ENCODE measurements around the gene RNF144A. TPM values are rescaled to one million over a fixed set of nuclear protein-coding genes. Genes with fewer than 3 reads are reported as not detected.

The RNF144A gene
- total and polyA plus RNA-seq, 2 experiments from 2014 or later, result 6.3 to 24.1 TPM

DNA sequence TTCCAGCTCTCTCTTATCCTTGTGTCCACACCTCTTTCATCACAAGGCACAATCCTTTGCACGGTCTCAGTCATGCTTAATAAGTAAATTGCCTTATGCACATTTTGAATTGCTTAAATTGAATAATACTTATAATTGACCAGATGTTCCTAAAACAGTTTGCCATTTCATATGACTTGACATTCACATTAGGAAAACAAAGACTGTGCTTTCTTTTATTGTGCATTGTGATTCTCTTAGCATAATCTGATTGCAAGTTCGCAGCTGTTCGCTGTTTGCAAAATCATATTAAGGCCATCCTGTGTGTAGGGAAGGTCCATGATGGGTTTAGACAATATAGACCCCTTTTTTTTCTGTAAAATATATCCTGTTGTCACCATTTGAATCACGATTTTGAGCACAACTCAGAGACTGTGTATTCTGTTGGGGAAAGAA, 75.6 kb downstream of the RNF144A start:
- Histone ChIP-seq H3K9me3 (ENCODE audit: low read depth) (no peaks in the 10 kb centered on the region), H3K4me3 (no peak overlapping the region), H3K4me1 (ENCODE audit: low read depth) (no peaks in the 10 kb centered on the region), H3K27ac (no peak overlapping the region), H3K36me3 (no peaks in the 10 kb centered on the region), H3K27me3 (no peaks in the 10 kb centered on the region)
- TF ChIP-seq, protein P1, sequence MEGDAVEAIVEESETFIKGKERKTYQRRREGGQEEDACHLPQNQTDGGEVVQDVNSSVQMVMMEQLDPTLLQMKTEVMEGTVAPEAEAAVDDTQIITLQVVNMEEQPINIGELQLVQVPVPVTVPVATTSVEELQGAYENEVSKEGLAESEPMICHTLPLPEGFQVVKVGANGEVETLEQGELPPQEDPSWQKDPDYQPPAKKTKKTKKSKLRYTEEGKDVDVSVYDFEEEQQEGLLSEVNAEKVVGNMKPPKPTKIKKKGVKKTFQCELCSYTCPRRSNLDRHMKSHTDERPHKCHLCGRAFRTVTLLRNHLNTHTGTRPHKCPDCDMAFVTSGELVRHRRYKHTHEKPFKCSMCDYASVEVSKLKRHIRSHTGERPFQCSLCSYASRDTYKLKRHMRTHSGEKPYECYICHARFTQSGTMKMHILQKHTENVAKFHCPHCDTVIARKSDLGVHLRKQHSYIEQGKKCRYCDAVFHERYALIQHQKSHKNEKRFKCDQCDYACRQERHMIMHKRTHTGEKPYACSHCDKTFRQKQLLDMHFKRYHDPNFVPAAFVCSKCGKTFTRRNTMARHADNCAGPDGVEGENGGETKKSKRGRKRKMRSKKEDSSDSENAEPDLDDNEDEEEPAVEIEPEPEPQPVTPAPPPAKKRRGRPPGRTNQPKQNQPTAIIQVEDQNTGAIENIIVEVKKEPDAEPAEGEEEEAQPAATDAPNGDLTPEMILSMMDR (IDR thresholded peaks at IDR 0.05; ENCODE audit: low read depth, low read length), result no peak
- no peak for DNase-seq (ENCODE audit: low read depth in 1 of 2, low spot score in 1 of 2)

DNA sequence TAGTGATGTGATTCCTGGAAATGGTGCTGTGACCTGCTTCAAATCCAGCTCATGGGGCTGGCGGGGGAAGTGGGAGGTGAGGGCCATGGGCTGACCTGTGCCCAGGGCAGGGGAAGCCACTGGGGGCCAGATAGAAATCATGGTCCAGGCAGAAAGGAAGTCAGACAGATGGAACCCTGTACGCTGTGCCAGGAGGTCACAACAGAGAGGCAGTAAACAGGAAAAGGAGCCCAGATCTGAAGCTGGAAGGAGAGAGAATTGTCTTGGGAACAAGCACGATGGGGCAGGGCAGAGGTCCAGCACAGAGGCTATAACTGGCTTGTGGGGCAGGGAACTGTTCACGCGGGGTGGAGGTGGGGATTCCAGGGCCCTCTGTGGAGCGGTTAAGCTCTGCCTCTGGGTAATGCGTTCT, 76.0 kb downstream of the RNF144A start:
- DNase-seq (ENCODE audit: low read depth in 1 of 2, low spot score in 1 of 2), result peak in 1 of 2 donors; percentile 50
- TF ChIP-seq, protein P1 (IDR thresholded peaks at IDR 0.05; ENCODE audit: low read depth, low read length), result no peak
- Histone ChIP-seq H3K9me3 (ENCODE audit: low read depth) (no peaks in the 10 kb centered on the region), H3K4me1 (ENCODE audit: low read depth) (no peaks in the 10 kb centered on the region), H3K27ac (no peak overlapping the region), H3K27me3 (no peaks in the 10 kb centered on the region), H3K4me3 (no peak overlapping the region), H3K36me3 (no peaks in the 10 kb centered on the region)

DNA sequence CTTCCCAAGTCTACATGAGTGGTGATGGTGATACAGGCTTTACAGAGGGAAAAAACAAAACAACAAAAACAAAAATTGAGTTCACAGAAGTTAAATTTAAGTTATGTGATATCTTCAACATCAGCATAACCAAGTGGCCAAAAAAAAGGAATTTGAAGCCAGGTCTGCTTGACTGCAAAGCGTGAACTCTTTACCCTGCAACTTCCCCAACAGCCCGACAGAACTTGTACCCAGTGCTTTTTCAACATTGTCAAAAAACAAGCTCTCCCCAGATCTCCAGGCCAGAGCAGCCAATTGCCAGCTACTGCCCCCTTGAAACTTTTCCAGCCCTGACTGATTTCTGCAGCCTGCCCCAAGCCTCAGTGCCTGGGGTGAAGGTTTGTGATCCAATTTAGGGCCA, 76.7 kb downstream of the RNF144A start:
- TF ChIP-seq, protein P1 (IDR thresholded peaks at IDR 0.05; ENCODE audit: low read depth, low read length), result no peak
- H3K27ac ChIP-seq, result no peak overlapping the region

DNA sequence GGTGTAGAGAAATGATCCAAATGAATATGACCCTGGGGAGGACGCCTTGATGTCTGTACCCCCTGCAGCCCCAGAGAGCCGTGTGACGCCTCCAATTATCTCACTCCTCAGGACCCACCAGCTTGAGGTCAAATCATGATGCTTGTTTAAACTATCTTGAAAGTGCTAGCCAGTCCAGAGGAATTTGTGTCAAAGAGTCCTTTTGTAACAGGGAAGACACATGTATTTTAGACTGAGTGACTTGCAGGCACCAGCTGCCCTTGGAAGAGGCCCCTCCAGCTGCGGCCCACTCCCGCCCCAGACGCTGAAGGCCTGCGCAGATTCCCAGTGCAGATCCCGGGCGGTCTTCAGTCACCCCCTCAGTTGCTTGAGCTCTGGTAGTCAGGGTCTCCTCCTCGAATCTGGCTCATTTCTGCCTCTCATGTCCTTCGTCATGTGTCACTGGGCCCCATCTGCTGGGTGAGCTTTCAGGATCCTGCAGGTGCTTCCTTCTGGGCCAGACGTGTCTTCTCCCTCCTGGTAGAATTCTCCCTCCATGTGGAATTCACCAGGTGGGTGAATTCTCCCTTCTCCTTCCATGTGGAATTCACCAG, 77.4 kb downstream of the RNF144A start:
- no peaks in the 10 kb centered on the region for H3K27me3 ChIP-seq
- H3K4me3 ChIP-seq, result no peak overlapping the region
- no peak for DNase-seq (ENCODE audit: low read depth in 1 of 2, low spot score in 1 of 2)
- H3K27ac ChIP-seq, result no peak overlapping the region
- TF ChIP-seq, protein P1 (IDR thresholded peaks at IDR 0.05; ENCODE audit: low read depth, low read length), result no peak
- H3K9me3 ChIP-seq (ENCODE audit: low read depth), result no peaks in the 10 kb centered on the region
- H3K4me1 ChIP-seq (ENCODE audit: low read depth), result no peaks in the 10 kb centered on the region
- H3K36me3 ChIP-seq, result no peaks in the 10 kb centered on the region

More for the DNA sequence above, 76.7 kb downstream of the RNF144A start:
- DNase-seq (ENCODE audit: low read depth in 1 of 2, low spot score in 1 of 2), result no peak
- no peaks in the 10 kb centered on the region for H3K4me1 ChIP-seq (ENCODE audit: low read depth)
- no peaks in the 10 kb centered on the region for H3K9me3 ChIP-seq (ENCODE audit: low read depth)
- H3K4me3 ChIP-seq, result no peak overlapping the region
- H3K36me3 ChIP-seq, result no peaks in the 10 kb centered on the region
- H3K27me3 ChIP-seq, result no peaks in the 10 kb centered on the region

DNA sequence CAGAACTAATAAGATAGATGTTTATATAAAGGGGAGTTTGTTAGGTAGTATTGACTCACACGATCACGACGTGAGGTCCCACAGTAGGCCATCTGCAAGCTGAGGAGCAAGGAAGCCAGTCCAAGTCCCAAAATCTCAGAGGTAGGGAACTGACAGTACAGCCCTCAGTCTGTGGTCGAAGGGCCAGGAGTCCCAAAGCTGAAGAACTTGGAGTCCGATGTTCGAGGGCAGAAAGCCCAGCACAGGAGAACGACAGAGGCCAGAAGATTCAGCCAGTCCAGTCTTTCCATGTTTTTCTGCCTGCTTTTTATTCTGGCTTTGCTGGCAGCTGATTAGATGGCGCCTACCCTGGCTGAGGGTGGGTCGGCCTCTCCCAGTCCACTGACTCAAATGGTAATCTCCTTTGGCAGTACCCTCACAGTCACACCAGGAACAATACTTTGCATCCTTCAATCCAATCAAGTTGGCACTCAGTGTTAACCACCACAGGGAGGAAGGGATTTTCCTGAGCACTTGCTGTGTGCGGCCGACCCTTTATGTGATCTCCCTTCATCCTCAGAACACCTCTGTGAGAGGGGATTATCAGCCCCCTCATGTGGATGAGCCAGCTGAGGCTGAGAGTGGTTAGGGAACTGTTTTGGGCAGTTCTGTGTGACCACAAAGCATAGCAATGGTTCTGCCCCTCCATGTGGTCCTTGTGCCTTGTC, 78.3 kb downstream of the RNF144A start:
- Histone ChIP-seq H3K27ac (no peak overlapping the region), H3K36me3 (no peaks in the 10 kb centered on the region), H3K9me3 (ENCODE audit: low read depth) (no peaks in the 10 kb centered on the region), H3K27me3 (no peaks in the 10 kb centered on the region), H3K4me1 (ENCODE audit: low read depth) (no peaks in the 10 kb centered on the region), H3K4me3 (no peak overlapping the region)
- no peak for DNase-seq (ENCODE audit: low read depth in 1 of 2, low spot score in 1 of 2)
- TF ChIP-seq, protein P1 (IDR thresholded peaks at IDR 0.05; ENCODE audit: low read depth, low read length), result no peak
